ENCODE measurements around the gene SART3.
"Not testable (repeated sequence)": the region's sequence is repeated elsewhere in the genome, so short reads cannot be mapped to it uniquely, and the experiment has no call there.

Gene SART3

GRCh38 chr12:108518716-108519496 is 42.1 kb downstream of the SART3 start:
- no peak for DNase-seq

GRCh38 chr12:108518101-108518715 is 42.8 kb downstream of the SART3 start:
- no peak for DNase-seq

GRCh38 chr12:108517288-108518100 is 43.5 kb downstream of the SART3 start:
- DNase-seq, result no peak

- peak; percentile 9 for DNase-seq
Measured at GRCh38 chr12:108516511-108517275, 44.3 kb downstream of the SART3 start.

- DNase-seq, result no peak
Measured at GRCh38 chr12:108515916-108516315, 45.1 kb downstream of the SART3 start.

- peak; percentile 99 for DNase-seq
Measured at GRCh38 chr12:108514973-108515814, 45.8 kb downstream of the SART3 start, which contains the start of gene FICD. TSS of gene FICD (plus strand) at chr12:108515277. CDS start at chr12:108516973, 1,696 bp downstream.

- no peak for DNase-seq
Measured at GRCh38 chr12:108514468-108514972, 46.5 kb downstream of the SART3 start.

GRCh38 chr12:108511633-108512540 is 49.1 kb downstream of the SART3 start:
- peak; percentile 49 for DNase-seq

GRCh38 chr12:108510836-108511235 is 50.1 kb downstream of the SART3 start:
- DNase-seq, result no peak

GRCh38 chr12:108509806-108510205 is 51.2 kb downstream of the SART3 start:
- DNase-seq, result no peak

GRCh38 chr12:108507971-108508642 is 52.9 kb downstream of the SART3 start:
- peak; percentile 29 for DNase-seq

GRCh38 chr12:108505129-108505528 is 55.8 kb downstream of the SART3 start:
- DNase-seq, result no peak

GRCh38 chr12:108502922-108503321 is 58.1 kb downstream of the SART3 start:
- DNase-seq, result no peak

- DNase-seq, result no peak
Measured at GRCh38 chr12:108498136-108498535, 62.8 kb downstream of the SART3 start.

GRCh38 chr12:108495823-108496579 is 65.0 kb downstream of the SART3 start:
- DNase-seq, result no peak

- peak; percentile 33 for DNase-seq
Measured at GRCh38 chr12:108495054-108495453, 65.9 kb downstream of the SART3 start.

GRCh38 chr12:108491256-108491655 is 69.7 kb downstream of the SART3 start:
- DNase-seq, result no peak

- DNase-seq, result not testable (repeated sequence)
Measured at GRCh38 chr12:108487029-108487428, 73.9 kb downstream of the SART3 start.

- not testable (repeated sequence) for DNase-seq
Measured at GRCh38 chr12:108485371-108485770, 75.6 kb downstream of the SART3 start.
